Parathyroid adenoma (tissue), 2 donors: ENCODE data around the gene ESYT3.

Experiments
- H2AFZ ChIP-seq: fragments of 300-600 bp; sonication (generic); one replicate; pipeline ENCODE4 v1.7.0; 2017; ENCODE audit warnings: antibody characterized with exemption, mild to moderate bottlenecking
- H3K27ac ChIP-seq: fragments of 300-600 bp; sonication (generic); one replicate; pipeline ENCODE4 v1.7.0; 2017
- H3K27me3 ChIP-seq: fragments of 300-600 bp; sonication (generic); one replicate; pipeline ENCODE4 v1.7.0; 2017; ENCODE audit warnings: low read length; ENCODE audit not compliant: control insufficient read depth, insufficient read depth
- H3K36me3 ChIP-seq: fragments of 300-600 bp; sonication (generic); one replicate; pipeline ENCODE4 v1.7.0; 2017; ENCODE audit warnings: low read length; ENCODE audit not compliant: control insufficient read depth, insufficient read depth
- H3K4me1 ChIP-seq: fragments of 300-600 bp; sonication (generic); one replicate; pipeline ENCODE4 v1.7.0; 2017; ENCODE audit warnings: control low read depth
- H3K4me2 ChIP-seq: fragments of 300-600 bp; sonication (generic); one replicate; pipeline ENCODE4 v1.7.0; 2017; ENCODE audit warnings: low read length
- H3K4me3 ChIP-seq: fragments of 300-600 bp; sonication (generic); one replicate; pipeline ENCODE4 v1.7.0; 2017; ENCODE audit warnings: low read depth, low read length
- H3K79me2 ChIP-seq: fragments of 300-600 bp; sonication (generic); one replicate; pipeline ENCODE4 v1.7.0; 2017; ENCODE audit warnings: control low read depth
- H3K9ac ChIP-seq: fragments of 300-600 bp; sonication (generic); one replicate; pipeline ENCODE4 v1.7.0; 2017; ENCODE audit warnings: mild to moderate bottlenecking
- H3K9me3 ChIP-seq: fragments of 300-600 bp; sonication (generic); one replicate; pipeline ENCODE4 v1.7.0; 2017; ENCODE audit warnings: low read length; ENCODE audit not compliant: control insufficient read depth
- CTCF ChIP-seq: fragments of 300-600 bp; sonication (generic); IDR thresholded peaks from one replicate; pipeline ENCODE4 v1.7.0; 2017; ENCODE audit warnings: antibody characterized with exemption, mild to moderate bottlenecking
- donor health status: primary hyperparathyroidism.

The ESYT3 gene

DNA sequence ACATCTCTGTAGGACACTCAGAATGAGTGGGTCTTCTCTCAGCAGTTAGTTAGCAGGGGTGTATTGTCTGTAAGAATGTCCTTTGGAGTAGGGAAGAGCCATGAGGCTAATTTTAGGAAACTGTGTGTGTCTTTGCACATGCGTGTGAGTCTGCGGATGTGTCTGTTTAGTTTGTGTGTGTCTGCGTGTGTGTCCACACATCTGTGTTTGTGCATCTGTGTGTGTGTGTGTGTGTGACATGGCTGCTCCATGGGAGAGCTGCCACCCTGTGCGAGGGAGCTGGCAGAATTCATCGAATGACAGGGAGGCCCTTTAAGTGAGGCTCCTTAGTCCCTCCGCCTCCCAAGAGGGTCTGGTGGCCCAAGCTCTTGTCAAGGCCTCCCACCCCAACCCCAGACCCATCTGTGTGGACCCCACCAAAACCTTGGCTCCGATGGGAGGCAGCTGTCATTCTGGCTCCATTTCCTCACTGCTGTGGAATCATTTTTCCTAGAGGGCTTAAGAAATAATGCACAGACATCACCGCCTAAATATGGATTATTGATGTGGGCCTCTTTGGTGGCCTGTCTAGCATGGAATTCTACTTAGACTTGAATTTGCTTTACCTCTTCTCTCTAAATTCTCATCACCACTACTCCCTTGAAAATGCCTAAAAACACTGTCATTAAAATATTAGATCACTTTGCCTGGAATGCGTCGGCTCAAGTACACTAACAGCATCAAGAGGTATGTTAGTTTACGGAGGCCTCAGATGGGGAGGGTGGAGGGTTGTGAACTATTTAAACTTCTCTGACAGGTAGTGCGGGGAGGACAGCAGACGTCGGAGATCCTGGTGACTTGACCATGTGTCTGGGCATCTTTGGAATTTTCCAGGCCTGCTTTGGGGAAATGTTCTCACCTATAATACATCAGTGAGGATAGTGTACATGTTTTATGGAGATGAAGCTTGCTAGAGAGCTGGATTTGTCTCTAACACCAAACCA lies 9.4 kb downstream of the ESYT3 start:
- Histone ChIP-seq H3K4me1 (no peaks in the 10 kb centered on the region), H3K4me3 (no peak overlapping the region), H2AFZ (no peak overlapping the region), H3K27ac (no peak overlapping the region), H3K36me3 (no peaks in the 10 kb centered on the region), H3K9ac (no peak overlapping the region), H3K9me3 (no peaks in the 10 kb centered on the region), H3K79me2 (no peaks in the 10 kb centered on the region), H3K27me3 (no peaks in the 10 kb centered on the region), H3K4me2 (no peak overlapping the region)
- TF ChIP-seq CTCF: no peak

DNA sequence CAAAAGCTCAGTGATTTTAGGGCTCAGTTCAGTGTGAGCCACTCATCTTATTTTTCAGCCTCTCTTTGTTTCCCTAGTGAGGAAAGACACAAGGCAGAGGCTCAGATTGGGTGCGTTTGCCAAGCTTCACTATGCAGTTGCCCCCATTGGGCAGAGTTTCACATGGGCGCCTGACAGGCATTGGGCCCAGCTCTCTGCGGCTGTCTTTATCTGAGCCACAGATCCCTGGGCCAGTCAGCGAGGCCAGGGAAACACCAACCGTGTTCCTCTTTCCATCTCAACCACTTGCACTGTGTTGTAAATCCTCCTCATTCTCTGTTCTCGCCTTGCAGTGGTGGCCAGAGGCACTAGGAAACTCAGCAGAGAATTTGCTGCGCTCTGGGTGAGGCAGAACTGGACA lies 10.8 kb downstream of the ESYT3 start:
- TF ChIP-seq CTCF: no peak
- H3K4me2 ChIP-seq: no peak overlapping the region
- no peak overlapping the region for H3K9ac ChIP-seq

DNA sequence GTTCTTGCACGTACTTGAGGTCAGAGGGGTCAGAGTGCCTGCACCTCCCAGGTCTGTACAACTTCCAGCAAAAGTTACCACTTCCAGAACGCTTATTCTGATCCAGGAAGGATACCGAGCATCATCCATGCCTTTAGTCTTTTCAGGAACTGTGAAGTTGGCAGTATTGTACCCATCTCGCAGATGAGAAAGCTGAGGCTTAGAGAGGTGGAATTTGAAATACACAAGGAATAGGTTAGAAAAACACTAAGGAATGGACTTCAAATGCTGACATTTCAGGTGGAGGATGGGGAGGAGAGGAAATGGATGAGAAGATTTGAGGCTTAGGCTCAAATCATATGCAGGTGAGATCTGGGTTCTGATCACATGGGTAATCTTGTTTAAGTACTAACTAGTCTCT lies 11.2 kb downstream of the ESYT3 start:
- Histone ChIP-seq H3K36me3 (no peaks in the 10 kb centered on the region), H3K9me3 (no peaks in the 10 kb centered on the region), H3K27me3 (no peaks in the 10 kb centered on the region), H3K4me1 (no peaks in the 10 kb centered on the region), H3K4me2 (no peak overlapping the region), H2AFZ (no peak overlapping the region), H3K4me3 (no peak overlapping the region), H3K27ac (no peak overlapping the region), H3K79me2 (no peaks in the 10 kb centered on the region), H3K9ac (no peak overlapping the region)
- no peak for TF ChIP-seq CTCF

More for the DNA sequence above, 10.8 kb downstream of the ESYT3 start:
- H3K9me3 ChIP-seq: no peaks in the 10 kb centered on the region
- H2AFZ ChIP-seq: no peak overlapping the region
- H3K36me3 ChIP-seq: no peaks in the 10 kb centered on the region
- no peak overlapping the region for H3K4me3 ChIP-seq
- H3K27ac ChIP-seq: no peak overlapping the region
- no peaks in the 10 kb centered on the region for H3K79me2 ChIP-seq
- H3K4me1 ChIP-seq: no peaks in the 10 kb centered on the region
- H3K27me3 ChIP-seq: no peaks in the 10 kb centered on the region

- H3K4me1 ChIP-seq: no peaks in the 10 kb centered on the region
- H3K36me3 ChIP-seq: no peaks in the 10 kb centered on the region
- no peak overlapping the region for H3K4me2 ChIP-seq
- no peak for TF ChIP-seq CTCF
- no peaks in the 10 kb centered on the region for H3K79me2 ChIP-seq
- no peaks in the 10 kb centered on the region for H3K9me3 ChIP-seq
- no peaks in the 10 kb centered on the region for H3K27me3 ChIP-seq
- no peak overlapping the region for H3K27ac ChIP-seq
- H3K4me3 ChIP-seq: no peak overlapping the region
- H3K9ac ChIP-seq: no peak overlapping the region
- H2AFZ ChIP-seq: no peak overlapping the region
These were observed 14.2 kb downstream of the ESYT3 start for GRCh38 chr3:138448631-138449030.

GRCh38 chr3:138449490-138449889 lies 15.1 kb downstream of the ESYT3 start:
- H3K79me2 ChIP-seq: no peaks in the 10 kb centered on the region
- H3K27ac ChIP-seq: no peak overlapping the region
- no peak overlapping the region for H3K4me3 ChIP-seq
- TF ChIP-seq CTCF: no peak
- H3K36me3 ChIP-seq: no peaks in the 10 kb centered on the region
- H3K4me2 ChIP-seq: no peak overlapping the region
- H3K9ac ChIP-seq: no peak overlapping the region
- H3K4me1 ChIP-seq: no peaks in the 10 kb centered on the region
- no peaks in the 10 kb centered on the region for H3K9me3 ChIP-seq
- H3K27me3 ChIP-seq: no peaks in the 10 kb centered on the region
- no peak overlapping the region for H2AFZ ChIP-seq
